Measurements from ENCODE around the gene PKMYT1.
A peak's percentile ranks its signal among the peaks of the same experiment; 100 is the strongest.

PKMYT1 gene

GRCh38 chr16:2966808-2967191 is 13.4 kb downstream of the PKMYT1 start:
- no peak for DNase-seq
- in situ Hi-C loops (cut with HindIII; ENCODE audit: low pct_ligation_motif_present, low pct_unique_long_range_greater_than_20kb, low sequenced_read_pairs), result no loop called here

GRCh38 chr16:2966043-2966807 is 14.0 kb downstream of the PKMYT1 start:
- no peak for DNase-seq
- in situ Hi-C loops (cut with HindIII; ENCODE audit: low pct_ligation_motif_present, low pct_unique_long_range_greater_than_20kb, low sequenced_read_pairs), result no loop called here

GRCh38 chr16:2964475-2965336 is 15.5 kb downstream of the PKMYT1 start:
- DNase-seq, result peak; percentile 89
- in situ Hi-C loops (cut with HindIII; ENCODE audit: low pct_ligation_motif_present, low pct_unique_long_range_greater_than_20kb, low sequenced_read_pairs), result no loop called here

- in situ Hi-C loops (cut with HindIII; ENCODE audit: low pct_ligation_motif_present, low pct_unique_long_range_greater_than_20kb, low sequenced_read_pairs), result no loop called here
- peak; percentile 91 for DNase-seq
Measured at GRCh38 chr16:2963723-2964474, 16.3 kb downstream of the PKMYT1 start, which contains the start of gene KREMEN2. Gene KREMEN2 (plus strand): TSS chr16:2964275. CDS start chr16:2964521, 246 bp downstream.

- no peak for DNase-seq
- in situ Hi-C loops (cut with HindIII; ENCODE audit: low pct_ligation_motif_present, low pct_unique_long_range_greater_than_20kb, low sequenced_read_pairs), result no loop called here
Measured at GRCh38 chr16:2963074-2963722, 17.0 kb downstream of the PKMYT1 start.

- no peak for DNase-seq
- in situ Hi-C loops (cut with HindIII; ENCODE audit: low pct_ligation_motif_present, low pct_unique_long_range_greater_than_20kb, low sequenced_read_pairs), result no loop called here
Measured at GRCh38 chr16:2962334-2963073, 17.7 kb downstream of the PKMYT1 start.

GRCh38 chr16:2960183-2961010 is 19.8 kb downstream of the PKMYT1 start:
- DNase-seq, result no peak
- in situ Hi-C loops (cut with HindIII; ENCODE audit: low pct_ligation_motif_present, low pct_unique_long_range_greater_than_20kb, low sequenced_read_pairs), result no loop called here

- in situ Hi-C loops (cut with HindIII; ENCODE audit: low pct_ligation_motif_present, low pct_unique_long_range_greater_than_20kb, low sequenced_read_pairs), result no loop called here
- no peak for DNase-seq
Measured at GRCh38 chr16:2959206-2959605, 21.0 kb downstream of the PKMYT1 start.

- in situ Hi-C loops (cut with HindIII; ENCODE audit: low pct_ligation_motif_present, low pct_unique_long_range_greater_than_20kb, low sequenced_read_pairs), result no loop called here
Measured at GRCh38 chr16:2956579-2956956, 23.7 kb downstream of the PKMYT1 start.

GRCh38 chr16:2955779-2956578 is 24.3 kb downstream of the PKMYT1 start:
- no peak for DNase-seq
- in situ Hi-C loops (cut with HindIII; ENCODE audit: low pct_ligation_motif_present, low pct_unique_long_range_greater_than_20kb, low sequenced_read_pairs), result no loop called here

More at GRCh38 chr16:2956579-2956956, 23.7 kb downstream of the PKMYT1 start:
- DNase-seq, result no peak

GRCh38 chr16:2955438-2955778 is 24.8 kb downstream of the PKMYT1 start:
- in situ Hi-C loops (cut with HindIII; ENCODE audit: low pct_ligation_motif_present, low pct_unique_long_range_greater_than_20kb, low sequenced_read_pairs), result no loop called here
- DNase-seq, result no peak

- DNase-seq, result no peak
- in situ Hi-C loops (cut with HindIII; ENCODE audit: low pct_ligation_motif_present, low pct_unique_long_range_greater_than_20kb, low sequenced_read_pairs), result no loop called here
Measured at GRCh38 chr16:2954656-2955381, 25.4 kb downstream of the PKMYT1 start.

GRCh38 chr16:2953706-2954627 is 26.3 kb downstream of the PKMYT1 start:
- DNase-seq, result no peak
- in situ Hi-C loops (cut with HindIII; ENCODE audit: low pct_ligation_motif_present, low pct_unique_long_range_greater_than_20kb, low sequenced_read_pairs), result no loop called here

- in situ Hi-C loops (cut with HindIII; ENCODE audit: low pct_ligation_motif_present, low pct_unique_long_range_greater_than_20kb, low sequenced_read_pairs), result no loop called here
- no peak for DNase-seq
Measured at GRCh38 chr16:2952679-2953078, 27.6 kb downstream of the PKMYT1 start.

- DNase-seq, result no peak
- in situ Hi-C loops (cut with HindIII; ENCODE audit: low pct_ligation_motif_present, low pct_unique_long_range_greater_than_20kb, low sequenced_read_pairs), result no loop called here
Measured at GRCh38 chr16:2950773-2951172, 29.5 kb downstream of the PKMYT1 start.
